ENCODE measurements around the gene IRAK2. TPM values are rescaled to one million over a fixed set of nuclear protein-coding genes. Genes with fewer than 3 reads are reported as not detected.
A peak's percentile ranks its signal among the peaks of the same experiment; 100 is the strongest.

The IRAK2 gene
- total RNA-seq, 1 donor from 2014 or later, result 4.7 TPM

DNA sequence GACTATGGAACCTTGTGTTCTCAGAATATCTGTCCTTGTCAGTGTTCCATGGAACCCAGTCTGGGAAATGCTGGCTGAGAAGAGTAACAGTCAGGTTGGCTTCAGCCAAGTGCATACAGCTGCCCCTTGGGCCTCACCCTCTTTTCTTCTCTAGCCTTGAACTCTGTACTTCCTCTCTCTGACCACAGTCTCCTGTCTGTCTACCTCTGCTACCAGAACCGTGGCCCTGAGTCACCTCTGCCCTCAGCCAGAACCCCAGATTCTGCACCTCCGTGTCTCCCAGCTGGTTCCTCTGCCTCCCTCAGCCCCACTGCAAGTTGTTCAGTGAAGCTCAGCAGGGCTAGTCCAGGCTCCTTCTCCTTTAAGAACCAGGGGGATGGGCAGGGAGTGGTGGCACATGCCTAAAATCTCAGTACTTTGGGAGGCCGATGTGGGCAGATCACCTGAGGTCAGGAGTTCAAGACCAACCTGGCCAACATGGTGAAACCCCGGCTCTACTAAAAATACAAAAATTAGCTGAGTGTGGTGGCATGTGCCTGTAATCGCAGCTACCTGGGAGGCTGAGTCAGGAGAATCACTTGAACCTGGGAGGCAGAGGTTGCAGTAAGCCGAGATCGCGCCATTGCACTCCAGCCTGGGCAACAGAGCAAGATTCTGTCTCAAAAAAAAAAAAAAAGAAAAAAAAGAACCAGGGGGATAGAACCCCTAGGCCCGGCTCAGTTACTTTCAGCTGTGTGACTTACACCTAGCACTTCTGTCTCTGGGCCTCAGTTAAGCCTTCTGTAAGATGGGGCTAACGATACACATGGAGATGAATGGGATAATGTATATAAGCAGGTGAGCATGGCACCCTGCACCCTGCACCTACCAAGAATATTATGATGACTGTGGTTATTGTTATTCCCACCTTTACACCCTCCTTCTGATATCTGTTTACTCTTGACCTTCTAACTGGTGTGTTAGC is 59.2 kb downstream of the IRAK2 start:
- no peak for DNase-seq (ENCODE audit: low spot score)

DNA sequence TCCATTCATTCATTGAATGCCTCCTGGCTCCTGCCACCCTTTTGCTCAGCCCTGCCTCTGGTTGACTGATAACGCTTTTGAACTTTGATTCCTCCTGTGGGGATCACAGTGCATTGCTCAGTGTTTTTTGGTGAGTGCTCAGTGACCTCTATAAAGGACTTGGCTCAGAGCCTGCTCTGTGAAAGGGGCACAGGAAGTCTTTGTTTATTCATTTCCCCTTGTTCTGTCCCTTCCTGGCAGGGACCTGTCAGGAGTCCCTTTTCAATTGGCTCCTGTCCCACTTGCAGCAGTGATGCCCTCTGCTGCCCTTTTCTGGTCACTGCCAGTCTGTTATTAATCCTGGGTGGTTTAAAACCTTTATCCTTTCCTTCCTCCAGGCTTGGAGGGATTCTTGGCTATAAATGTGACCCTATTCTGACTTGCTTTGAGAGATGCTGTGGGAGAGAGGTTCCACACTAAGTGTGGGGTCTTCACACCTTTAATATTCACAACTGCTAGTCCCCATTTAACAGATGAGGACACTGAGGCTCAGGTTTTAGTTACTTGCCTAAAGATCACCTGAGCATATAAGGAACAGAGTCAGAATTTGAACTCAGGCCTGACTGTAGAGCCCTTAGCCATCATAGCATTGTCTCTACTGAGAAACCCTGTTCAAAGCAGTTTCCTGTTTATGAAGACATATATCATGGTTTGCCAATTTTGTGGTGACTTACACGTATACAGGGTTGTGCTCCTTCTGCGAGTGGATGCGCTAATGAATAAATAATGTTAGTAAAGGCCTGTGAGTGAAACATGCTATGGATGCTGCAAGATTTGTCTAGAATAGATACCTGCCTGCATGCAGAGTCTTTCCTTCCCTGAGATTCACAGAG is 60.3 kb downstream of the IRAK2 start:
- DNase-seq (ENCODE audit: low spot score), result no peak

DNA sequence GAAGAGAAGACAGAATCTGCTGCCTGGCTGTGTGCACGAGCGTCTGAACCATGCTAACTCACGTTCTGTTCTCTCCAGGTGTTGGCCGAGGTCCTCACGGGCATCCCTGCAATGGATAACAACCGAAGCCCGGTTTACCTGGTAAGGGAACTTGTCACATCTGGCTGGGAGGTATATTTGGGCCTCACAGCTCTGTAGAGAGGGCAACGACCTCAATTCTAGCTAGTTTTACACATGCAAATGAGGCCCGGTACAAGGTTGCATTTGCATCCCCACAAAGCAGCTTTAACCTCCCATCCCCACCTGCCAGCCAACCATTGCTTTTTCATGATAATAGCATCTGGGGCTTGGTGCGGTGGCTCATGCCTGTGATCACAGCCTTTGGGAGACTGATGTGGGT is 61.6 kb downstream of the IRAK2 start:
- DNase-seq (ENCODE audit: low spot score), result no peak

DNA sequence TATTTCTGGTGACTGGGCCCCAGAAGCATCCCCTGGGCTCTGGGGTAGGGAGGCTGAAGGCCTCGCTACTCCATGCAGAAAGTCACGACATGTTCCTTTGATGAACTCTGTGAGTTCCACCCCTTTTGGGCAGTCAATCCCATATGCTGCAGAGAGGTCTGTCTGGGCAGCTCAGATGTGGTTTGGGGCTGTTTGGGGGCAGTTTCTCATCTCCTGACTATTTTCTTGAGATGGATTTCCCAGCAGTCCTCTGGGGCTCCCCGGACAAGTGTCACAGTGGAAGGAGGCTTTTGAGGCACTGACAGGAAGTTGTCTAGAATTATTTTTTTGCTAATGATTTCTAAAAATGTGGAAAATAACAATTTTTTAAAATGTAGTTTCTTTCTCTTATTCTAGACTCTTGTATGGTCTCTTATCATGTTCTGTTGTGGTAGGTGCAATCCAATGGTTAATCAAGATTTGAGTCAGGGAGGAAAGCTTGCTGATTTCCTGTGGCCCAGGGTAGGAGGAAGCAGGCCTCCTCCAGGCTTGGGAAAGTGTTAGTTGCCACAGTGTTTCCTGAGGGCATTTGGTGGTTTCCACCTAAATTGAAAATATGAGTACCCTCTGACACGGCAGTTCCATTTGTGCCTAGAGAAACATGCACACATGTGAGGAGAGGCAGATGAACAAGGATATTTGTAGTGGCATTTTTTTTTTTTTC is 63.7 kb downstream of the IRAK2 start:
- DNase-seq (ENCODE audit: low spot score), result no peak

DNA sequence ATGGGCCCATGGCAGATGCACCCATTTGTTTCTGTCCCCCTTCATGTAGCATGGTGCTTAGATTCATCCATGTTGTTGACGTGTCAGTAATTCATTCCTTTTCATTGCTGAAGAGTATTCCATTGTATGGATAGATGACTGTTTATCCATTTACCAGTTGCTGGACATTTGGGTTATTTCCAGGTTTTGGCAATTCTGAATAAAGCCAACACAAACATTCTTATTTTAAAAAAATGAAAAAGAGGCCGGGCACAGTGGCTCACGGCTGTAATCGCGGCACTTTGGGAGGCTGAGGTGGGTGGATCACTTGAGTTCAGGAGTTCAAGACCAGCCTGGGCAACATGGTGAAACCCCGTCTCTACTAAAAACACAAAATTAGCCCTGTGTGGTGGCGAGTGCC is 64.9 kb downstream of the IRAK2 start:
- no peak for DNase-seq (ENCODE audit: low spot score)

DNA sequence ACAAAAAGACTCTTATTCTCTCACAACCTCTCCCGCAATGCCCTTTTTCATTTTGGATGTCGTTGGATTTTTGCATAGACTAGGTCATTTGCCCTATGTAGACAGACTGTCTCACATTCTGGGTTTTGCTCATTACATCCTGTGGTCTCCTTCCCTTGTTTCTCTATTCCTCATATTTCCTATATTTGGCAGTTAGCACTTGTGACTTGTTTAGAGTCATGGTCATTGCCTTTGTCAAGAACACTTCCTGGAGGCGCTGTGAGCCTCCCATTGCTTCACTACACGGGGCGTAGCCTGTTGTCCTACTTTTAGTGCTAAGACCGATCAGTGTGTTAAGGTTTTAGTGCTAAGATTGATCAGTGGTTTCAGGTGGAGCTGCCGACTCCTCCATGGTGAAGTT is 67.4 kb downstream of the IRAK2 start:
- no peak for DNase-seq (ENCODE audit: low spot score)

DNA sequence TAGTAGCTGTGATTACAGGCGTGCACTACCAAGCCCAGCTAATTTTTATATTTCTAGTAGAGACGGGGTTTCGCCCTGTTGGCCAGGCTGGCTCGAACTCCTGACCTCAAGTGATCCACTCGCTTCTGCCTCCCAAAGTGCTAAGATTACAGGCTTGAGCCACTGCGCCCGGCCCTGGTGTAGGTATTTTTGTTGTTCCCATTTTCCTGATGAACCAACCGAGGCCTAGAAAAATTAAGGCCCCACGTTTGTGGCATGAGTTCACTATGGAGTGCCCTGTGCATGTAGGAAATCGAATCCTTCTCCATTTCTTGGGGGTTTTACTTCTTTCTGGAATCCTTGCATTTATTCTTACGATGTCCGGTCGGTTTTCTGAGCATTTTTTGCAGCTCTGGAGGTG is 69.3 kb downstream of the IRAK2 start:
- DNase-seq (ENCODE audit: low spot score), result no peak

DNA sequence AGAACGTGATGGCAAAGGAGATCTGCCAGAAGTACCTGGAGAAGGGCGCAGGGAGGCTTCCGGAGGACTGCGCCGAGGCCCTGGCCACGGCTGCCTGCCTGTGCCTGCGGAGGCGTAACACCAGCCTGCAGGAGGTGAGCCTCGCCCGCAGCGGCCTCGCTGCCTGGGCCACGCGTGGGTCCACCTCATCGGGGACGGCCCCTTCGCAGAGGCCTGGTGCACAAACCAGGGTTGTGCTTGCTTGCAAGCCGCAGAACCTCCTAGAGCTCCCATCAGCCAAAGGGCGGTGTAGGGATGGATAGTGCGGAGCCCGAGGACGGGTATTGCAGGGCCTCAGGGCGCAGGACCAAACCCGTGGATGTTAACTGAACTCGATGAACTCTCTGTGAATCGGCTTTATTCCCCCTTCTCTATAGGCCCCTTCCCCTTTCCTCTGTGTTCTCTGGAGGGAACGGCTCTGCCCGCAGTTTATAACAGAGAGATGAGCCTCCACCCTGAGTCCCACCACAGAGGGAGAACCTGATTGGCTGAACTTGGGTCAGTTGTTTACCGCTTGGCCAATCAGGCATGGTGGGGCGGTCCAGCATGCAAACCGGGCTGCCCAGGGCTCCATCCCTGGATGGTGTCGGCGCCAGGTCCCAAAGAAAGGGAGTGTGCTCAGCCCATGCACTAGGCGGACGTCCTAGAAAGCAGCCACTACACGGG is 70.0 kb downstream of the IRAK2 start:
- no peak for DNase-seq (ENCODE audit: low spot score)

DNA sequence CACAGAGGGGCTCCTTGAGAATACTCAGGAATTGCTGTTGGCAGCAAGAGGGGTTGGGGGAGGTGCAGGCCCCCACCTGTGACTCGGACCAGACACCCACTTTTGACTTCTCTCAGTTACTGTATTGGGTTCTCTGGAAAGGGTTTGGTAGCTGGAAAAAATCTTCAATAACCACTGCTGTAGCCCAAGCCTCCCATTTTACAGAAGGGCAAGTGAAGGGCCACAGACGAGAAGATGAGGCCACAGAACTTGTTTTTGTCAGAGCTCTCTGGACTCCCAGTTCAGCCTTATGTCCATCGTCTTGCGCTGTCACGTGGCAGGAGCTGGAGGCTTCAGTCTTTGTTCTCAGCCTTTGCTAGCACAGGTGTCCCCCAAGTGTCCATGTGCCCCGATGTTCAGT is 70.8 kb downstream of the IRAK2 start:
- DNase-seq (ENCODE audit: low spot score), result no peak

DNA sequence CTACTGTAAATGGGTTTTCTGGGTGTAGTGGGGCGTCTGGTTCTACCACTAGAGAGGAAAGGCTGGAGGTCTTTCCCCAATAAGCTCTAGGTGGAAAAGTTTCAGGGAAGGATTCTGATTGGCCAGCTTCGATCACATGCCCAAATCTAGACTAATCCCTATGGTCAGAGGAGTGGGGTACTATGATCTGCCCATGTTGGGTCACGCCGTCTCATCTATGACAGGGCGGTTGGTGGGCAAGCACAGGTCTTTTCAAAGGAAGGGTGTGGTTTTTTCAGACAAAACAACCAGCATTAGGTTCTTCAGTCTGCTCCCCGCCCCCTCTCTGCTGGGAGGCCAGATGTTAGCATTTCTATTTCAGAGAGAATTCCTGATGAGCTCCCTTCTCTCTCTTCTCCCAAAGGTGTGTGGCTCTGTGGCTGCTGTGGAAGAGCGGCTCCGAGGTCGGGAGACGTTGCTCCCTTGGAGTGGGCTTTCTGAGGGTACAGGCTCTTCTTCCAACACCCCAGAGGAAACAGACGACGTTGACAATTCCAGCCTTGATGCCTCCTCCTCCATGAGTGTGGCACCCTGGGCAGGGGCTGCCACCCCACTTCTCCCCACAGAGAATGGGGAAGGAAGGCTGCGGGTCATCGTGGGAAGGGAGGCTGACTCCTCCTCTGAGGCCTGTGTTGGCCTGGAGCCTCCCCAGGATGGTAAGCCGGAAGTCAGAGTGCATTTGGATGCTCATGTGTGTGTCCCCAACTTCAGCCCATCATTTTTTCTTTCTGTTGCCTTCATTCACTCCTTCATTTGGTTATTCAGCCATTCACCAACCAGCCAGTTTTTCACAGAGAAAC is 73.8 kb downstream of the IRAK2 start:
- DNase-seq (ENCODE audit: low spot score), result no peak

DNA sequence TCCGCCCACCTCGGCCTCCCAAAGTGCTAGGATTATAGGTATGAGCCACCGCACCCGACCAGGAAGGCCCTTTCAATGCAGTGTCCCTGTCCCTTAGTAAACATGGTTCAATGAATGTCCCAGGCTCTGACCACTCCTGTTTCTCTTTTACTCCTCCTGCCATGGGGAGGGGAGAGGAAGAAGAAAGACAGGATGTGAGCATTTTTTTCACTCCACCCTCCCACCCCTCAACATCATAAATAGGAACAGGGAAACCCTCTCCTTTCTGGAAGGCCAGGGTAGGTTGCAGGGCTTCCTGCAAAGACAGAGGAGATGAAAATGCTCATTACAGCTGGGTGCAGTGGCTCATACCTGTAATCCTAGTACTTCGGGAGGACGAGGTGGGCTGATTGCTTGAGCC is 76.1 kb downstream of the IRAK2 start:
- DNase-seq (ENCODE audit: low spot score), result no peak

DNA sequence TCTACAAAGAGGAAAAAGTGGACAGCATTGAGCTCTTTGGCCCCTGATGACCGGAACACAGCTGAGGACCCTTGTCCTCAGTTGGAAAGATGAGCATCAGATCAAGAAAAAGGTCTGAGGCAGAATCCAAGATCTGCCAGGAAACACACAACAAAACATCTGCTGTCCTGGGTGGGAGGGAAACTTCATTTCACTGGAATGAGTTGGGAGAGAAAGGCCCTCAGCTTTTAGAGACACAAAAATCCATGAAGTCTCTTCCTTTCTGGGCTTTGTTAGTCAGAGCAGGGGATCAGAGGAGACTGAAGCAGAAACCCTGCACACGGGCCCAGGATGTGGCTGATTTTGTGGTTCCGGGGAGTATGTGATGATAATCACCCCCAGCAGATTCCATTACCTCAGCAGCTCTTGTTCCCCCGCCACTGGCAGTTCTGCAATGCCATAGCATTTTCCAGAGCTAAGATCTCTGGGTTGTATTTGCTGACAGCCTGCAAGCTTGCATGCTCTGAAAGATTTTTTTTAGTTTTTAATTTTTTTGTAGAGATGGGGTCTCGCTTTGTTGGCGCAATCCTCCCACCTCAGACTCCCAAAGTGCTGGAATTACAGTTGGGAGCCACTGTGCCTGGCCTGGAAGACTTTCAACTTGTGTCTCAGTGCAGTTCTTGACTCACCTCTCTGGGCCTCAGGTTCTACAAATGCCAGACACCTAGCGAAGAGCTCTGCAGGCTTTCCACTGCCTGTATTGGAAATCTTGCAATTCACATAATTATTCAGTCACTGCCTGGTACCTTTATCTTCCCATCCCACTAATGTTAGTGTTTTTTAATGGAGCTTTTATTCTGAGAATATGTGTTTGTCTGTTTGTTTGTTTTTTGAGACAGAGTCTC is 77.7 kb downstream of the IRAK2 start:
- no peak for DNase-seq (ENCODE audit: low spot score)

DNA sequence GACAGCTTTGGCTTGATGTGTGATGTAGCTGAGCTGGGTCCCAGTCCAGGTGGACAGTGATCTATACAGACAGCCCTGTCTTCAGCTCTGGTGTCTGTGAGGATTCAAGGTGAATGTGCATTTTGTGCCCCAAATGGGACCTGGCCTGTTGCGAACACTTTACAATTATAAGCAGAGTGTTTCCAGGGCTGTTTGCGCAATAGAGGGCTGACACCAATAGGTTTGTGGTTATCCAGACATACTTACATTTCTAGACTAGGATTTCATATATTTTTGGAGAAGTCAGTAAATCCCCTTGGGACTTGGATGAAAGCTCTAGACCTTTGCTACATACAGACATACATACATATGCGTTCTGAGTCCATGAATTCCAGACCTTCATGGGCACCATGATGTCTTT is 79.3 kb downstream of the IRAK2 start:
- DNase-seq (ENCODE audit: low spot score), result no peak

DNA sequence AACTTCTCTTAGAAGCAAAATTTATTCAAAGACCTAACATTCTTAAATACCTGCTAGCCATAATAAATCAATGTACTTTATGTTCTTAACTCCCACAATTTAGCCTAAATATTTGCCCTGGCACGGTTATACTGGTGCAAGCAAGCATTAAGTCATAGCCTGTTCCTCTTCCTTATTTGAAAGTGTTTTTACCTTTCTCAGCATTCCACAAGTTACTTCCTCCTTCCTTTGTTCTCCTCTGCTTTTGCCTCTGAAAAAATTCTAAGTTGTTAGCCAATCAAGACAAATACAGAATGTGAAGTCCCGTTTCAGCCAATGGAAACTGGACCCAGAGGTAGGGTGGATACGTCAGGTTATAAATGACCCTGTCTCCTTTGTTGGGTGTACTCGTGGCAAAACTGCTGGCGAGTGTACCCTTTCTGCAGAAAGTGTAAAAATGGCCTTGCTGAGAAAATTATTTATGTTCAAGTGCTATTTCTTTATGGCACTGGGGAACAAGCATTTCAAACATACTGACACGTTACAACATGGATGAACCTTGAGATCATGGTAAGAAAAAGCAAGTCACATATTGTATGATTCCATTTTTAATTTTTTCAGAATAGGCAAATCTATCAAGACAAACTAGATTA is 80.5 kb downstream of the IRAK2 start:
- no peak for DNase-seq (ENCODE audit: low spot score)

DNA sequence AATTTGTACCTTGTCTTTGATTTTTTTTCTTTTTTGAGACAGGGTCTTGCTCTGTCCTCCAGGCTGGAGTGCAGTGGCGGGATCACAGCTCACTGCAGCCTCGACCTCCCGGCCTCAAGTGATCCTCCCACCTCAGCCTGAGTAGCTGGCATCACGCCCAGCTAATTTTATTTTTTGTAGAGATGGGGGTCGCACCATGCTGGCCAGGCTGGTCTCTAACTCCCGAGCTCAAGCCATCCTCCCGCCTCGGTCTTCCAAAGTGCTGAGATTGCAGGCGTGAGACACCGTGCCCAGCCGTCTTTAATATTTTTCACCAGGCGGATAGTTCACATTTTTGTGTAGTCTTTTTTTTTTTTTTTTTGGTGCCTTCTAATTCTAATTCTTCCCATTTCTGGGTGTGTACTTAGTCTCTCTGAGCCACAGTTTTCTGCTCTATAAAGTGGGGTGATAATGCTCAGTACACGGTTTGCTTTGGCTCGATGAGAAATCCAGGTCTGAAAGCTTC is 83.0 kb downstream of the IRAK2 start:
- DNase-seq (ENCODE audit: low spot score), result no peak

DNA sequence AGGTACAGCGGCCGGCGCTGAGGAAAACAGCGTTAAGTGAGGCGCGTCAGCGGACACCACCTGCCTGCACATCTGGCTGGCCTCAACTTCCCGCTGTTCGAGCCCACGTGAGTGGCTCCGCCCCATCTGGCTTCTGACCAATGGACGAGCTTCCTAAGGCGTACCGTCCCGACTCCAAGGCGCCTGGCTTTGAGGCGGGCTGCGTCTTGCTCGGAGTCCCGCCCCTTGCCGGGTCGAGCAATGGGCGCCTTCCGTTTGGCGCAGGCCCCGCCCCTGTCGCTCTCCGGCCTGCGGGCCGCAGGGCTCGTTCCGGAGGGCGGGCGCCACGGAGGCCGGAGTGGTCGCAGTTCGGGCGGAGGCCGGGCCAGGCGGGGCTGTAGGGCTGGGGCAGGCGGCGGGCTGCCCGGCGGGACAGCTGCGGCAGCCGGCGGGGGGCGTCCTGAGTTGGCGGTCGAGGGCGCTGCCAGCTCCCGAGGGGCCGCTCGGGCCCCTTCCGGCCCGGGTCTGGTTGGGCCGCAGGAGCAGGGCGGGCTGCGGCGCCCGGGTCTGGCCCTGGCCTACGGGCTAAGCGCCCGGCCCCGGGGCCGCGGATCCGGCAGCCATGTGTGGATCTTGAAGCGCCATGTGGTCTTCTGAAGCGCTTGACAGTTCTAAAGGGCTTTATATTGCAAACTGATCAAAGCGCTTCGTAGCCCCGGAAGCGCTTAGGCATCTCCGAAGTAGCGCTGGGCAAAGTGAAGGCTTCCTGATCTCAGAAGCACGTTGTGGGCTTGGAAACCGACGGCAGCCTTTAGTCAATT is 83.7 kb downstream of the IRAK2 start, which contains the start of gene TATDN2:
TATDN2 (plus strand) TSS at position 276 of the 800 bp plus-strand sequence. CDS start 742 bp downstream, outside the sequence.
- DNase-seq (ENCODE audit: low spot score), result peak; percentile 96

Measured in mesenteric fat pad (tissue), 1 donor.